Measurements from ENCODE around the gene GALM. TPM values are rescaled to one million over a fixed set of nuclear protein-coding genes. Genes with fewer than 3 reads are reported as not detected.

Gene GALM
- total RNA-seq = 0.16 and 1.5 TPM in 2 replicates

GRCh38 chr2:38665854-38666555 lies at the start of gene GALM:
TSS of gene GALM (plus strand) at chr2:38666114. CDS start at chr2:38666162, 48 bp downstream.

GRCh38 chr2:38750891-38751595 lies 85.1 kb downstream of the GALM start, which contains the start of gene SRSF7:
TSS of gene SRSF7 (minus strand) at chr2:38751361. CDS start at chr2:38751256, 105 bp downstream.

Other genes with a start within 250 kb of the GALM start
- gene HNRNPLL, start 63.2 kb upstream of the GALM start, total RNA-seq = 24.1 and 31.7 TPM in 2 replicates
- 98.5 and 171 TPM in 2 replicates for gene SRSF7, start 85.2 kb downstream of the GALM start, total RNA-seq
- 7.7 and 12.9 TPM in 2 replicates for gene GEMIN6, start 112.1 kb downstream of the GALM start, total RNA-seq
- 11.2 and 12.0 TPM in 2 replicates for gene DHX57, start 209.8 kb downstream of the GALM start, total RNA-seq
- 9.6 and 16.9 TPM in 2 replicates for gene MORN2, start 209.9 kb downstream of the GALM start, total RNA-seq
- 0.08 TPM in 1 of 2 replicates, not detected in the other for gene ARHGEF33, start 223.8 kb downstream of the GALM start, total RNA-seq

Data from hair follicular keratinocyte (primary cell).